GM12878 (cell line): Measurements from ENCODE around the gene KRAS. TPM values are rescaled to one million over a fixed set of nuclear protein-coding genes. Genes with fewer than 3 reads are reported as not detected.
A peak's percentile ranks its signal among the peaks of the same experiment; 100 is the strongest.

Experiments used
- BHLHE40 ChIP-seq, 2 experiments: fragments of 450-650 bp in 1 of 2; IDR thresholded peaks; 2 replicates each; pipeline ENCODE4 v1.6.1; 2011 to 2017; ENCODE audit warnings: low read depth in 2 of 2, borderline replicate concordance in 1 of 2, improper control_type of control experiment in 1 of 2, low read length in 1 of 2, mild to moderate bottlenecking in 1 of 2
- CBFB ChIP-seq: IDR thresholded peaks from 2 replicates; pipeline ENCODE4 v1.6.1; 2016; ENCODE audit warnings: antibody characterized with exemption, low read depth
- CBX5 ChIP-seq: sonication (generic); IDR thresholded peaks from 2 replicates; pipeline ENCODE4 v1.6.1; 2016; ENCODE audit warnings: low read depth, moderate library complexity, mild to moderate bottlenecking, inconsistent platforms
- CREM ChIP-seq: IDR thresholded peaks from 2 replicates; pipeline ENCODE4 v1.6.1; 2014; ENCODE audit warnings: antibody characterized with exemption, low read depth
- EP300 ChIP-seq, 2 experiments: fragments of 150-350 bp in 1 of 2; IDR thresholded peaks; 2 replicates each; pipeline ENCODE4 v1.6.1; 2011 to 2012; ENCODE audit warnings: low read depth in 2 of 2, low read length in 2 of 2, borderline replicate concordance in 1 of 2, improper control_type of control experiment in 1 of 2, inconsistent platforms in 1 of 2; ENCODE audit not compliant: control insufficient read depth in 1 of 2
- JUND ChIP-seq: IDR thresholded peaks from 2 replicates; pipeline ENCODE4 v1.6.1; 2012; ENCODE audit warnings: low read depth, mild to moderate bottlenecking, low read length, improper control_type of control experiment, moderate library complexity
- MTA3 ChIP-seq: IDR thresholded peaks from 2 replicates; pipeline ENCODE4 v1.6.1; 2012; ENCODE audit warnings: low read length, inconsistent platforms, borderline replicate concordance
- MYC ChIP-seq: IDR thresholded peaks from 2 replicates; pipeline ENCODE4 v1.6.1; 2011; ENCODE audit warnings: mild to moderate bottlenecking, low read length, moderate library complexity, inconsistent platforms; ENCODE audit not compliant: insufficient read depth, insufficient replicate concordance, insufficient read length, severe bottlenecking
- NFIC ChIP-seq: IDR thresholded peaks from 2 replicates; pipeline ENCODE4 v1.6.1; 2012; ENCODE audit warnings: low read depth, mild to moderate bottlenecking, inconsistent platforms, low read length, moderate library complexity
- NR2F1 ChIP-seq: fragments of 450-650 bp; conservative IDR thresholded peaks from 2 replicates; pipeline ENCODE4 v1.6.1; 2017; ENCODE audit warnings: mild to moderate bottlenecking
- SMARCA5 ChIP-seq: fragments of 450-650 bp; IDR thresholded peaks from 2 replicates; pipeline ENCODE4 v1.6.1; 2017; ENCODE audit warnings: mild to moderate bottlenecking
- SMC3 ChIP-seq: IDR thresholded peaks from 2 replicates; pipeline ENCODE4 v1.6.1; 2011; ENCODE audit warnings: low read length, improper control_type of control experiment, borderline replicate concordance
- SUPT20H ChIP-seq: IDR thresholded peaks from 2 replicates; pipeline ENCODE4 v1.6.1; 2011; ENCODE audit warnings: low read depth, mild to moderate bottlenecking, low read length, moderate library complexity, borderline replicate concordance; ENCODE audit not compliant: control insufficient read depth
- SUZ12 ChIP-seq: fragments of 200-600 bp; sonication (generic); IDR thresholded peaks from one replicate; pipeline ENCODE4 v1.6.1; 2018; ENCODE audit warnings: antibody characterized with exemption, mild to moderate bottlenecking; ENCODE audit not compliant: unreplicated experiment
- TAF1 ChIP-seq: IDR thresholded peaks from 2 replicates; pipeline ENCODE4 v1.6.1; 2011; ENCODE audit warnings: mild to moderate bottlenecking, low read depth, low read length, borderline replicate concordance
- YBX1 ChIP-seq: fragments of 450-650 bp; IDR thresholded peaks from 2 replicates; pipeline ENCODE4 v1.6.1; 2016; ENCODE audit warnings: antibody characterized with exemption
- ZNF207 ChIP-seq: fragments of 450-650 bp; IDR thresholded peaks from 2 replicates; pipeline ENCODE4 v1.6.1; 2014; ENCODE audit warnings: antibody characterized with exemption, mild to moderate bottlenecking, borderline replicate concordance
- ZNF274 ChIP-seq: IDR thresholded peaks from one replicate; pipeline ENCODE4 v1.8.0; 2011; ENCODE audit not compliant: insufficient read length, insufficient read depth
- ZNF622 ChIP-seq: fragments of 450-650 bp; IDR thresholded peaks from 2 replicates; pipeline ENCODE4 v1.6.1; 2017; ENCODE audit warnings: mild to moderate bottlenecking, inconsistent platforms
- ZZZ3 ChIP-seq: IDR thresholded peaks from 2 replicates; pipeline ENCODE4 v1.6.1; 2011; ENCODE audit warnings: low read depth; ENCODE audit not compliant: control insufficient read depth, insufficient read length
- polyA plus RNA-seq, 11 experiments: library from polyadenylated mRNA; depleted of rRNA in 4 of 11; unstranded in 6 of 11; stranded (reverse) in 5 of 11; fragments of >200 nt; fragmentation: Nextera tagmentation in 4 of 11; fragmentation: Illumina TruSeq in 1 of 11; extraction: Ambion mirVana in 4 of 11; extraction: Trizol in 1 of 11; gene quantifications; 1 replicate in 1 of 11; 2 replicates in 10 of 11; pipeline versions ENCODE4 v1.2.1 to v1.2.3, GENCODE V29; 2011 to 2016; ENCODE audit warnings: inconsistent platforms in 2 of 11, missing spikeins in 2 of 11, low read depth in 1 of 11
- total RNA-seq, 4 experiments: library from RNA; depleted of rRNA in 3 of 4; stranded (reverse); fragments of >200 nt in 3 of 4; fragmentation: Illumina TruSeq in 1 of 4; extraction: Trizol in 1 of 4; gene quantifications; 2 replicates each; pipeline versions ENCODE4 v1.2.1 to v1.2.3, GENCODE V29; 2013 to 2021
- TF ChIP-seq, protein P1 (sequence below): IDR thresholded peaks from 2 replicates; pipeline ENCODE4 v1.6.1; 2012; ENCODE audit warnings: low read depth, low read length, improper control_type of control experiment
- TF ChIP-seq, protein P2 (sequence below): IDR thresholded peaks from 2 replicates; pipeline ENCODE4 v1.6.1; 2011; ENCODE audit warnings: low read depth, low read length, improper control_type of control experiment, borderline replicate concordance
- TF ChIP-seq, protein P3 (sequence below): fragments of 450-650 bp; IDR thresholded peaks from 2 replicates; pipeline ENCODE4 v1.6.1; 2016; ENCODE audit warnings: mild to moderate bottlenecking
- TF ChIP-seq, protein P4 (sequence below): IDR thresholded peaks from 2 replicates; pipeline ENCODE4 v1.6.1; 2012; ENCODE audit warnings: improper control_type of control experiment, low read depth, low read length; ENCODE audit not compliant: insufficient replicate concordance

KRAS gene
- total and polyA plus RNA-seq, 10 of the 15 experiments (the other 5 are each of a cell fraction or from before 2014, with no cell fraction given), result 3.1 to 23.8 (median 8.0) TPM

DNA sequence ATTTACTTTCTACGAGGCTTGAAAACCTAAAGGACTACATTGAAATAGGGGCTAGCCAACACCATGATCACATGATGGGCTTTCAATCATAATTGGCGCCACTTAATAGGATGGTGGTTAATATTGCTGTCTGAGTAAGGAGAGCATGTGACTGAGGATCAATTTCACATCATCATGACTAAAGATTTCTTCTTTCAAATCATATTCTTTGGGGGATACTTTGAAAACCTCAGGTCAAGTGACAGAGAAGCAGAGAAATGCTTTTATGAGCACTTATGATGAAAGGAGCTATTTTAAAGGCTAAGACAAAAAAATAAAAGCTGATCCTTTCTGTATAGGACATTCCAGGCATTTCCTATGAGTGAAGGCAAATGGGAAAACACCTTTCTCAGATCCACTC, 42.9 kb upstream of the KRAS start (continued):
- TF ChIP-seq, protein P1, sequence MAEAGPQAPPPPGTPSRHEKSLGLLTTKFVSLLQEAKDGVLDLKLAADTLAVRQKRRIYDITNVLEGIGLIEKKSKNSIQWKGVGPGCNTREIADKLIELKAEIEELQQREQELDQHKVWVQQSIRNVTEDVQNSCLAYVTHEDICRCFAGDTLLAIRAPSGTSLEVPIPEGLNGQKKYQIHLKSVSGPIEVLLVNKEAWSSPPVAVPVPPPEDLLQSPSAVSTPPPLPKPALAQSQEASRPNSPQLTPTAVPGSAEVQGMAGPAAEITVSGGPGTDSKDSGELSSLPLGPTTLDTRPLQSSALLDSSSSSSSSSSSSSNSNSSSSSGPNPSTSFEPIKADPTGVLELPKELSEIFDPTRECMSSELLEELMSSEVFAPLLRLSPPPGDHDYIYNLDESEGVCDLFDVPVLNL, result no peak
- TF ChIP-seq ZNF274, result no peak
- TF ChIP-seq YBX1, result no peak
- TF ChIP-seq BHLHE40 (IDR thresholded peaks at IDR 0.05; ENCODE audit: borderline replicate concordance in 1 of 2, low read depth in 2 of 2, low read length in 1 of 2), result peak; percentile 52 to 64; a peak in 2 of 4 replicates
- TF ChIP-seq CBX5, result no peak
- no peak for TF ChIP-seq SMC3
- no peak for TF ChIP-seq CREM
- TF ChIP-seq NFIC, result no peak
- no peak for TF ChIP-seq ZNF207
- TF ChIP-seq, protein P2, sequence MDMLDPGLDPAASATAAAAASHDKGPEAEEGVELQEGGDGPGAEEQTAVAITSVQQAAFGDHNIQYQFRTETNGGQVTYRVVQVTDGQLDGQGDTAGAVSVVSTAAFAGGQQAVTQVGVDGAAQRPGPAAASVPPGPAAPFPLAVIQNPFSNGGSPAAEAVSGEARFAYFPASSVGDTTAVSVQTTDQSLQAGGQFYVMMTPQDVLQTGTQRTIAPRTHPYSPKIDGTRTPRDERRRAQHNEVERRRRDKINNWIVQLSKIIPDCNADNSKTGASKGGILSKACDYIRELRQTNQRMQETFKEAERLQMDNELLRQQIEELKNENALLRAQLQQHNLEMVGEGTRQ, result peak; percentile 58; the same call in 1 of the 2 replicates
- TF ChIP-seq, protein P3, sequence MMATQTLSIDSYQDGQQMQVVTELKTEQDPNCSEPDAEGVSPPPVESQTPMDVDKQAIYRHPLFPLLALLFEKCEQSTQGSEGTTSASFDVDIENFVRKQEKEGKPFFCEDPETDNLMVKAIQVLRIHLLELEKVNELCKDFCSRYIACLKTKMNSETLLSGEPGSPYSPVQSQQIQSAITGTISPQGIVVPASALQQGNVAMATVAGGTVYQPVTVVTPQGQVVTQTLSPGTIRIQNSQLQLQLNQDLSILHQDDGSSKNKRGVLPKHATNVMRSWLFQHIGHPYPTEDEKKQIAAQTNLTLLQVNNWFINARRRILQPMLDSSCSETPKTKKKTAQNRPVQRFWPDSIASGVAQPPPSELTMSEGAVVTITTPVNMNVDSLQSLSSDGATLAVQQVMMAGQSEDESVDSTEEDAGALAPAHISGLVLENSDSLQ, result no peak
- TF ChIP-seq JUND, result no peak
- no peak for TF ChIP-seq SUPT20H
- no peak for TF ChIP-seq NR2F1
- no peak for TF ChIP-seq ZZZ3
- no peak for TF ChIP-seq MYC
- TF ChIP-seq, protein P4, sequence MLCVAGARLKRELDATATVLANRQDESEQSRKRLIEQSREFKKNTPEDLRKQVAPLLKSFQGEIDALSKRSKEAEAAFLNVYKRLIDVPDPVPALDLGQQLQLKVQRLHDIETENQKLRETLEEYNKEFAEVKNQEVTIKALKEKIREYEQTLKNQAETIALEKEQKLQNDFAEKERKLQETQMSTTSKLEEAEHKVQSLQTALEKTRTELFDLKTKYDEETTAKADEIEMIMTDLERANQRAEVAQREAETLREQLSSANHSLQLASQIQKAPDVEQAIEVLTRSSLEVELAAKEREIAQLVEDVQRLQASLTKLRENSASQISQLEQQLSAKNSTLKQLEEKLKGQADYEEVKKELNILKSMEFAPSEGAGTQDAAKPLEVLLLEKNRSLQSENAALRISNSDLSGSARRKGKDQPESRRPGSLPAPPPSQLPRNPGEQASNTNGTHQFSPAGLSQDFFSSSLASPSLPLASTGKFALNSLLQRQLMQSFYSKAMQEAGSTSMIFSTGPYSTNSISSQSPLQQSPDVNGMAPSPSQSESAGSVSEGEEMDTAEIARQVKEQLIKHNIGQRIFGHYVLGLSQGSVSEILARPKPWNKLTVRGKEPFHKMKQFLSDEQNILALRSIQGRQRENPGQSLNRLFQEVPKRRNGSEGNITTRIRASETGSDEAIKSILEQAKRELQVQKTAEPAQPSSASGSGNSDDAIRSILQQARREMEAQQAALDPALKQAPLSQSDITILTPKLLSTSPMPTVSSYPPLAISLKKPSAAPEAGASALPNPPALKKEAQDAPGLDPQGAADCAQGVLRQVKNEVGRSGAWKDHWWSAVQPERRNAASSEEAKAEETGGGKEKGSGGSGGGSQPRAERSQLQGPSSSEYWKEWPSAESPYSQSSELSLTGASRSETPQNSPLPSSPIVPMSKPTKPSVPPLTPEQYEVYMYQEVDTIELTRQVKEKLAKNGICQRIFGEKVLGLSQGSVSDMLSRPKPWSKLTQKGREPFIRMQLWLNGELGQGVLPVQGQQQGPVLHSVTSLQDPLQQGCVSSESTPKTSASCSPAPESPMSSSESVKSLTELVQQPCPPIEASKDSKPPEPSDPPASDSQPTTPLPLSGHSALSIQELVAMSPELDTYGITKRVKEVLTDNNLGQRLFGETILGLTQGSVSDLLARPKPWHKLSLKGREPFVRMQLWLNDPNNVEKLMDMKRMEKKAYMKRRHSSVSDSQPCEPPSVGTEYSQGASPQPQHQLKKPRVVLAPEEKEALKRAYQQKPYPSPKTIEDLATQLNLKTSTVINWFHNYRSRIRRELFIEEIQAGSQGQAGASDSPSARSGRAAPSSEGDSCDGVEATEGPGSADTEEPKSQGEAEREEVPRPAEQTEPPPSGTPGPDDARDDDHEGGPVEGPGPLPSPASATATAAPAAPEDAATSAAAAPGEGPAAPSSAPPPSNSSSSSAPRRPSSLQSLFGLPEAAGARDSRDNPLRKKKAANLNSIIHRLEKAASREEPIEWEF, result peak; percentile 49
- no peak for TF ChIP-seq SMARCA5
- no peak for TF ChIP-seq MTA3
- 0 out of 4 replicates have a peak, but pooled peaks have one; percentile 45 to 55 for TF ChIP-seq EP300 (IDR thresholded peaks at IDR 0.05; ENCODE audit: borderline replicate concordance in 1 of 2, control insufficient read depth in 1 of 2, low read depth in 2 of 2, low read length in 2 of 2)
- TF ChIP-seq TAF1, result no peak
- no peak for TF ChIP-seq SUZ12
- no peak for TF ChIP-seq ZNF622
- no peak for TF ChIP-seq CBFB
